ENCODE results near the gene SLC19A1.

SLC19A1 gene

DNA sequence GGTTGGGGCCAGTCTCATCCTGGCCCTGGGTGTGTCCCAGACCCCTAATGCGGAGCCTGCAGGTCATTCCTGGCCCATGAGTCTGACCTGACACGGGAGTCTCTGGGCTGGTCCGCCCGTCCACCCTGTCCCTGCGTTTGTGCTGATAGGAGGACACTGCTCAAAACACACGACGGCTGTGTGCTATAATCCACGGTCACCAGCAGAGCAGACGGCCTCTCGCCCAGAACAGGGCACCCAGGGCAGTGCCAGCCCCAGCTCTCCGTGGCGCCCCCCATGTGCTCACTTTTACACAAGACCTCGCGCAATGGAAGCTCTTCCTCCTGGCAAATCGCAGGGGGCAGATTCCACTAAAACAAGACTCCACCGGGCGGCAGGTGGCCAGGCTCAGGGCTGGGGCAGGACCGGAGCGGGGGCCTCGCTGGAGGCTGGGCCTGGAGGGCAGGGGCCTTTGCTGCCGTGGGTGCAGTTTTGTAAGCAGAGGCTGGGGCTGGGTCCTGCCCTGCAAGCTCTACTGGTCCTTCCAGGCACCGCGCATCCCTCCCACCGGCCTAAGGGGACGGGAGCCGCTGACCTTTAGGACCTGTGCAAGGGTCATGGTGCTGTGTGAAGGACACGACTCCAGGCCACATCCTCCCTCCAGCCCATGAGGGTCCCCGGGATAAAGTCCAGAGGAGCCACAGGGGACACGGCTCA, 10.6 kb upstream of the SLC19A1 start:
- H3K4me3 ChIP-seq (ENCODE audit: control insufficient read depth, low read depth, low read length) = no peak overlapping the region
- no peak for DNase-seq (ENCODE audit: low read depth)
- TF ChIP-seq, protein P1, sequence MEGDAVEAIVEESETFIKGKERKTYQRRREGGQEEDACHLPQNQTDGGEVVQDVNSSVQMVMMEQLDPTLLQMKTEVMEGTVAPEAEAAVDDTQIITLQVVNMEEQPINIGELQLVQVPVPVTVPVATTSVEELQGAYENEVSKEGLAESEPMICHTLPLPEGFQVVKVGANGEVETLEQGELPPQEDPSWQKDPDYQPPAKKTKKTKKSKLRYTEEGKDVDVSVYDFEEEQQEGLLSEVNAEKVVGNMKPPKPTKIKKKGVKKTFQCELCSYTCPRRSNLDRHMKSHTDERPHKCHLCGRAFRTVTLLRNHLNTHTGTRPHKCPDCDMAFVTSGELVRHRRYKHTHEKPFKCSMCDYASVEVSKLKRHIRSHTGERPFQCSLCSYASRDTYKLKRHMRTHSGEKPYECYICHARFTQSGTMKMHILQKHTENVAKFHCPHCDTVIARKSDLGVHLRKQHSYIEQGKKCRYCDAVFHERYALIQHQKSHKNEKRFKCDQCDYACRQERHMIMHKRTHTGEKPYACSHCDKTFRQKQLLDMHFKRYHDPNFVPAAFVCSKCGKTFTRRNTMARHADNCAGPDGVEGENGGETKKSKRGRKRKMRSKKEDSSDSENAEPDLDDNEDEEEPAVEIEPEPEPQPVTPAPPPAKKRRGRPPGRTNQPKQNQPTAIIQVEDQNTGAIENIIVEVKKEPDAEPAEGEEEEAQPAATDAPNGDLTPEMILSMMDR (conservative IDR thresholded peaks at IDR 0.05; ENCODE audit: control insufficient read depth, insufficient read depth, low read depth, low read length) = no peak

DNA sequence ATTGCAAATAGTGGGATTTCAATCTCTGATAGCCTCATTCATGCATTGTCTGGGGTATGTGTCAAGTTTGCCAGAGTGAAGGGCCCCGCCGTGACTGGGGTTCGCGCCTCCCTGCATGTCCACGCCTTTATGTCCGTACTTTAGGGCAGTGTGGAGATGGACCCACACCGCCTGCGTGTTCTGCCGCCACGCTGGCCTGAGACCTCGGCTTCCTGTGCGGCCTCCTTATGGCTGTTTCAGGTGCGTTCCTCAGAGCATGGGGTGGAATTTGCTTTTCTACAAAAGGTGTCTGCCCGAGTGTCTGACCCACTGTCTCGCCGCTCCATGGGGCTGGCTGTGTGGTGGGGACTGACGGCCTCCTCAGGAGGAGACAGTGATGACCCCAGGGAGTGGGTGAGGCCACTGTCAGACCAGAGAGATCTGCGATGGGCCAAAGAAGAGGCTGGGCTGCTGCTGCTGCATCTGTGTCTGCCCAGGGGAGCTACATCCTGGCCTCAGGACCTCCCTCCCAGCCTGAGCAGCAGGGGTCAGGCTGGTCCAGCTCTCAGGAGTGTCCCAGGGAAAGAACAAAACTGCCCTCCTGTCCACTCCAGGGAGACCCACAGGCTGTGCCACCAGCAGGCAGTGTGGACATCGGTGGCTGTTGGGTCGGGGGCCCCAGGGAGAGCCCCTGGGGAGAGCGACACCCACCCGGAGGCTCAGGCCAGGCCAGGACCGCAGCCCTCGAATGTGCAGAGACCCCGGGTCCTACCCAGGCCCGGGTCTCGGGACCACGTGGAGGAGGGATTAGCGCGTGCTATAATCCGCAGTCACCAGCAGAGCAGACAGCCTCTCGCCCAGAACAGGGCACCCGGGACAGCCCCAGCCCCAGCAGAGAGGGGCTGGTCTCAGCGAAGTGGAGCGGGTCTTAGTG, 9.8 kb upstream of the SLC19A1 start:
- TF ChIP-seq, protein P1 (conservative IDR thresholded peaks at IDR 0.05; ENCODE audit: control insufficient read depth, insufficient read depth, low read depth, low read length) = no peak
- no peak for DNase-seq (ENCODE audit: low read depth)
- no peak overlapping the region for H3K4me3 ChIP-seq (ENCODE audit: control insufficient read depth, low read depth, low read length)

DNA sequence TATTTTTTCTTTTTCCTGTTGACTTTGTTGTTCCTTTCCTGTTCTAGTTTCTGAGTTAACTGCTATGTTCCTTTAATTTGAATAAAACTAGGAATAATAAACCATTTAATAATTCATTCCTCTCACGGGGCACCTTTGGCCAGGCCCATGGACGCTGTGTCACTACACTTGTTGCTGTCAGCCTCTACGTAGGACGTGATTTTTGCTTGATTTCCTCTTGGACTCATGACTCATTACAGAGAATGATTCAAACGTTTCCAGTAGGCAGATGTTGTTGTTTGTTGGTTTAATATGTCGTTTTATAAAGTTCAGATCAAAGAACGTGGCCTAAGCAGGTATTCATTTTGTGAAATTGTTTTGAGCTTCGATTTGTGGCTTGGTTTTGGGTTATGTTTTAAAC, 9.1 kb upstream of the SLC19A1 start:
- DNase-seq (ENCODE audit: low read depth) = peak; percentile 94
- no peak overlapping the region for H3K4me3 ChIP-seq (ENCODE audit: control insufficient read depth, low read depth, low read length)

DNA sequence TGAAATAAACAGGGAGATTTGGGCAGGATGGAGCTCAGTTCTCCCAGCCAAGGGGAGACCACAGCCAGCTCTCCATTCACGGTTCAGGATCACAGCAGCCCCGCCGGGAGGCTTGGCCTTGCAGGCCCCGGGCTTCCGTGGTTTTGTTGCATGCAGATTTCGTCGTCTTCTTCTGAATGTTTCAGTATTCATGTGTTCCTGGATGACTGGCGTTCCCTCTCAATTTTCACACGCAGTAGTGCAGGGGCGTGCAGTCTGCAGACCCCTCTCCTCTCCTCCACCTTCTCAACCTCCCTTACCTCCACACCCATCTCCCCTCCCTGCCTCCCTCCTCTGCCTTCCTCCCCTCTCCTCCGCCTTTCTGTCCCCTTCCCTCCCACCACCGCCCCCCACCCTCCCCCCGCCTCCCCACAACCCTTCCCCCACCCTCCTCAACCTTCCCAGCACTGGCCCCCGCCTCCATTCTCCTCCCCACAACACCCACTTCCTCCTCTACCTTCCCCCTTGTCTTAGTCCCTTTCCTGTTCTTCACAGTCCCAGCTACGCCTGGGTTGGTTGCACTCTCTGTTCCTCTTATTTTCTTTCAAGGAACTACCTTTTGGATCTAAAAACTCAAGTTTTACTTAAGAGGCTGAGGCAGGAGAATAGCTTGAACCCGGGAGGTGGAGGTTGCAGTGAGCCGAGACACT, 8.4 kb upstream of the SLC19A1 start:
- TF ChIP-seq, protein P1 (conservative IDR thresholded peaks at IDR 0.05; ENCODE audit: control insufficient read depth, insufficient read depth, low read depth, low read length) = no peak
- no peak for DNase-seq (ENCODE audit: low read depth)
- H3K4me3 ChIP-seq (ENCODE audit: control insufficient read depth, low read depth, low read length) = no peak overlapping the region

More for the DNA sequence above, 9.1 kb upstream of the SLC19A1 start:
- TF ChIP-seq, protein P1 (conservative IDR thresholded peaks at IDR 0.05; ENCODE audit: control insufficient read depth, insufficient read depth, low read depth, low read length) = no peak

DNA sequence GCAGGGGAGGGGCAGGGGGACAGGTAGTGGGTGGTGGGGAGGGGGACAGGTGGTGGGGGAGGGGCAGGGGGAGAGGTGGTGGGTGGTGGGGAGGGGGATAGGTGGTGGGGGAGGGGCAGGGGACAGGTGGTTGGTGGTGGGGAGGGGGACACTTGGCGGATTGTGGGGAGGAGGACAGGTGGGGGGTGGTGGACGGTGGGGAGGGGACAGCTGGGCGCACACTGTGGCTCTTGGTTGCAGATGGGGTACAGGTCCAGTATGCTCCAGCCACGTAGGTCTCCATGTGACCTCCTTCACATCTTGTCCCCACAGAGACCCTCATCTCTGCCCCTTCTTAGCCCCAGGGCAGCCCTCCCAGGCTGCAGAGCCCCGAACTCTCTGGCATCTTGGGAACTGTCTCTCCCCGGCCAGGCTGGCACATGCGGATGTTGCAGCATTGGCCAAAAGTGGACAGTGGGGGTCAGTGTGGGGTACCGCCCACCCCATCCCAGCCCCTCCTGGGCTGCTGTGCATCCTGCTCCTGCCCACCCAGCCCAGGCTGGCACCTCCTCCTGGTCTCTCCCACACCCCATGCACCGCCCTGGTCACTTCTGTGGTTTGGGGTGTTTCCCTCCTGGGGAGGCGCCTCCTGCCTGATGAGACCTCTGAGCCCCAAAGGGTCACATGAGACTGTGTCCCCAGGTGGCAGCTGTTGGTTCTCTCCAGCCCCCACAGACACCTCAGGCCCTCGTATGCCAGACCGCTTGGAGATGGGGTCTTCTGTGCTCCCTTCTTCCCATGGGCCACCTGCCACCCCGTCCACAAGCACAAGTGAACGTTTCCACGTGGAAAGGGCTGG, 7.6 kb upstream of the SLC19A1 start:
- H3K4me3 ChIP-seq (ENCODE audit: control insufficient read depth, low read depth, low read length) = no peak overlapping the region

More for the DNA sequence above, 7.6 kb upstream of the SLC19A1 start:
- TF ChIP-seq, protein P1 (conservative IDR thresholded peaks at IDR 0.05; ENCODE audit: control insufficient read depth, insufficient read depth, low read depth, low read length) = no peak
- DNase-seq (ENCODE audit: low read depth) = no peak

Data from fibroblast of mammary gland (primary cell).